Hepatocyte (in vitro differentiated cells): ENCODE data around the gene TP73. TPM values are rescaled to one million over a fixed set of nuclear protein-coding genes. Genes with fewer than 3 reads are reported as not detected.

Experiments
- DNase-seq: peaks from one replicate; pipeline ENCODE4 v3.0.0-alpha.2; 2016; ENCODE audit warnings: low spot score
- H2AFZ ChIP-seq: fragments of 200-600 bp; sonication (generic); 2 replicates; pipeline ENCODE4 v1.6.0; 2016; ENCODE audit warnings: antibody characterized with exemption, mild to moderate bottlenecking
- H3K27ac ChIP-seq: fragments of 200-600 bp; sonication (generic); 2 replicates; pipeline ENCODE4 v1.5.1; 2016; ENCODE audit warnings: mild to moderate bottlenecking
- H3K27me3 ChIP-seq: fragments of 200-600 bp; sonication (generic); 2 replicates; pipeline ENCODE4 v1.6.1; 2016
- H3K36me3 ChIP-seq: fragments of 200-600 bp; sonication (generic); replicated peaks from 2 replicates; pipeline ENCODE4 v1.5.1; 2016; ENCODE audit warnings: low read depth; ENCODE audit not compliant: insufficient read depth
- H3K4me1 ChIP-seq: fragments of 200-600 bp; sonication (generic); 2 replicates; pipeline ENCODE4 v1.5.1; 2016; ENCODE audit warnings: mild to moderate bottlenecking, moderate library complexity; ENCODE audit not compliant: insufficient read depth
- H3K4me2 ChIP-seq: fragments of 200-600 bp; sonication (generic); 2 replicates; pipeline ENCODE4 v1.6.0; 2016
- H3K4me3 ChIP-seq: fragments of 200-600 bp; sonication (generic); 2 replicates; pipeline ENCODE4 v1.5.1; 2016; ENCODE audit warnings: mild to moderate bottlenecking
- H3K79me2 ChIP-seq: fragments of 200-600 bp; sonication (generic); 2 replicates; pipeline ENCODE4 v1.6.0; 2017; ENCODE audit warnings: mild to moderate bottlenecking
- H3K9me2 ChIP-seq: fragments of 200-600 bp; sonication (generic); replicated peaks from 2 replicates; pipeline ENCODE4 v1.6.0; 2017; ENCODE audit warnings: mild to moderate bottlenecking; ENCODE audit not compliant: insufficient read depth
- H3K9me3 ChIP-seq: fragments of 200-600 bp; sonication (generic); 2 replicates; pipeline ENCODE4 v1.5.1; 2016; ENCODE audit warnings: low read depth, mild to moderate bottlenecking
- H4K20me1 ChIP-seq: fragments of 200-600 bp; sonication (generic); 2 replicates; pipeline ENCODE4 v1.6.0; 2016; ENCODE audit warnings: mild to moderate bottlenecking; ENCODE audit not compliant: insufficient read depth, poor library complexity, severe bottlenecking
- CTCF ChIP-seq: fragments of 200-600 bp; sonication (generic); IDR thresholded peaks from 2 replicates; pipeline ENCODE4 v1.5.1; 2016; ENCODE audit warnings: antibody characterized with exemption, mild to moderate bottlenecking; ENCODE audit not compliant: poor library complexity
- EZH2 ChIP-seq: fragments of 200-600 bp; sonication (generic); IDR thresholded peaks from 2 replicates; pipeline ENCODE4 v1.6.1; 2016; ENCODE audit warnings: antibody characterized with exemption, mild to moderate bottlenecking, borderline replicate concordance
- EZH2phosphoT487 ChIP-seq: fragments of 200-600 bp; sonication (generic); IDR thresholded peaks from one replicate; pipeline ENCODE4 v1.6.1; 2018; ENCODE audit warnings: antibody characterized with exemption, mild to moderate bottlenecking, low read depth, moderate library complexity; ENCODE audit not compliant: unreplicated experiment, severe bottlenecking
- WGBS: methylation state at CpG from one replicate; pipeline ENCODE4 v1.1.6; 2016; ENCODE audit warnings: low lambda C conversion rate; ENCODE audit errors: missing lambda C conversion rate; 5-methylcytosine and 5-hydroxymethylcytosine counted together
- polyA plus RNA-seq: library from polyadenylated mRNA; unstranded; fragments of >200 nt; fragmentation: Nextera tagmentation; extraction: Ambion mirVana; gene quantifications from 2 replicates; pipeline ENCODE4 v1.2.1, GENCODE V29; 2016
- total RNA-seq: library from RNA; depleted of rRNA; stranded (reverse); fragments of >200 nt; gene quantifications from 2 replicates; pipeline ENCODE4 v1.2.3, GENCODE V29; 2014

The TP73 gene
- total and polyA plus RNA-seq, 2 experiments from 2014 or later = 0.27 to 0.47 TPM

DNA sequence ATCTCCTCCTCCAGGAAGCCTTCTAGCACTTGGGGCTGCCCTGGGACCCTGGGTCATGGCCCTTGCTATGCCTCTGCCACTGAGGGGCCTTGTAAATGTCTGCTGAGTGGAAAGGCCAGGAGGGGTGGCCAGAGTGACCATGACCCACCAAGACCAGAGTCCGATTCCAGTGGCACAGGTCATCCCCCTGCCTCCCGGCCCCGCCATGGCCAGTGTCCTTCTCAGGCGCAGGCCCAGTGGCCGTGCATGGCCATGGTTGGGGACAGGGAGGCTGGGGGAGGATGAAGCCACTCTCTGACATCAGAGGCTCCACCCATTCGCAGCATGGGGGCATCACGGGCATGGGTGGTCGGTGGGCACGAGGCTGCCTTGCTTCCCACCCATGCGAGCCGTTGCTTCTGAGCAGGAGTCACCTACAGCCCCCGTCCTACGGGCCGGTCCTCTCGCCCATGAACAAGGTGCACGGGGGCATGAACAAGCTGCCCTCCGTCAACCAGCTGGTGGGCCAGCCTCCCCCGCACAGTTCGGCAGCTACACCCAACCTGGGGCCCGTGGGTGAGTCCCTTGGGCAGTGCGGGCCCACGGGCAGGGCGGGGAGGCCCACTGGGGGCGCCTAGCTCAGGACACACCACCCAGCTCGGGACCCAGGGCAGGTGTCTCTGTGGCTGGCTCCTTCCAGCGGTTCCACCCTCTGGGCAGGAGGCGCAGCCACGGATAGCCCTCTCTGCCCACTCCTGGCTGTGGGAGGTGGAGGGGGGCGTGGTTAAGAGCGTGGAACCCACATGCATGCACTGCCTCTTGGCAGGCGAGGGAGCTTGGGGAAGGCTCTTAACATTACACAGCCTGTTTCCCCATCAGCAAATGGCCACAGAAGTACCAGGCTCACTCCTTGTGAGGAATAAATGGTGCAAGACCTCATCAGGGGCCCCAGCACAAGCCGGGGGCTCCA is 77.6 kb downstream of the TP73 start:
- TF ChIP-seq EZH2 (no peak), EZH2phosphoT487 (no peak), CTCF (no peak)
- Histone ChIP-seq H3K27ac (no peak overlapping the region), H3K36me3 (no peaks in the 10 kb centered on the region), H3K9me2 (no peaks in the 10 kb centered on the region), H3K4me1 (no peaks in the 10 kb centered on the region), H3K4me3 (no peak overlapping the region), H4K20me1 (no peaks in the 10 kb centered on the region), H3K27me3 (no peaks in the 10 kb centered on the region), H3K4me2 (no peak overlapping the region), H2AFZ (no peak overlapping the region), H3K9me3 (no peaks in the 10 kb centered on the region), H3K79me2 (no peaks in the 10 kb centered on the region)
- DNase-seq = no peak
- WGBS = 88% methylated on average over 29 of the region's 32 CpGs

DNA sequence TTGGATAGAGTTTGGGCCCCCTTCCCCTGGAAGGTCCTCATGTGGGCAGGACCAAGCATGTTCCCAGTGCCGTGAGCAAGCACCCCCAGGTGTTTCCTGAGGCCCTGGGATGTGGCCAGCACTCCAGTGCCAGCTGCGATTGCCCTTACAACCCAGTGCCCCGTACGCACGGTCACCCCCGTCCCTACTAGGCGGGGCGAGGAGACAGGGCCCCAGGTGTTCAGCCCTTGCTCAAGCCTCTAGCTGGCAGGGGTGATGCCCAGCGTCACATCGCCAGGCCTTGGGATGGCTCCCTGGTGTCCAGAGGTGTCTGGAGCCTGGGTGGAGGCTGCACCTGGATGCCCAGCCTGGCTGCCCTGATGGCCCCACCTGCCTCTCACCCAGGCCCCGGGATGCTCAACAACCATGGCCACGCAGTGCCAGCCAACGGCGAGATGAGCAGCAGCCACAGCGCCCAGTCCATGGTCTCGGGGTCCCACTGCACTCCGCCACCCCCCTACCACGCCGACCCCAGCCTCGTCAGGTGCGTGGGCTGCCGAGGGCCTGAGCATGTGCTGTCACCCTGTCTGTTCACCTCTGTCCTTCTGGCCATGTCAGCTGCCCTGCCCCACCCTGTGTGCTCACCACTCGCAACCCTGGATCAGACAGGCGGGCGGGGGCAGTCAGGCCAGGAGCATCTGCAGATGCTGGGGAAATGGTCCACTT is 78.4 kb downstream of the TP73 start:
- Histone ChIP-seq H3K36me3 (no peaks in the 10 kb centered on the region), H4K20me1 (no peaks in the 10 kb centered on the region), H3K79me2 (no peaks in the 10 kb centered on the region), H3K4me1 (no peaks in the 10 kb centered on the region), H3K27me3 (no peaks in the 10 kb centered on the region), H3K4me3 (no peak overlapping the region), H3K4me2 (no peak overlapping the region), H3K27ac (no peak overlapping the region), H3K9me2 (no peaks in the 10 kb centered on the region), H3K9me3 (no peaks in the 10 kb centered on the region), H2AFZ (no peak overlapping the region)
- TF ChIP-seq EZH2 = no peak
- TF ChIP-seq CTCF = no peak
- no peak for TF ChIP-seq EZH2phosphoT487
- WGBS = 95% methylated on average over 25 of the region's 25 CpGs
- DNase-seq = no peak

- 69% methylated on average over 25 of the region's 25 CpGs for WGBS
- no peak for TF ChIP-seq CTCF
- no peak for TF ChIP-seq EZH2phosphoT487
- TF ChIP-seq EZH2 = no peak
These were observed 79.5 kb downstream of the TP73 start for GRCh38 chr1:3731583-3732433.

More at GRCh38 chr1:3731583-3732433, 79.5 kb downstream of the TP73 start:
- Histone ChIP-seq H3K36me3 (no peaks in the 10 kb centered on the region), H3K79me2 (no peaks in the 10 kb centered on the region), H3K4me3 (no peak overlapping the region), H3K9me3 (no peaks in the 10 kb centered on the region), H4K20me1 (no peaks in the 10 kb centered on the region), H3K27ac (no peak overlapping the region), H3K4me2 (no peak overlapping the region), H3K27me3 (no peaks in the 10 kb centered on the region), H3K9me2 (no peaks in the 10 kb centered on the region), H3K4me1 (no peaks in the 10 kb centered on the region), H2AFZ (no peak overlapping the region)
- DNase-seq = no peak
